ENCODE measurements around the gene GALNT18.

DNA sequence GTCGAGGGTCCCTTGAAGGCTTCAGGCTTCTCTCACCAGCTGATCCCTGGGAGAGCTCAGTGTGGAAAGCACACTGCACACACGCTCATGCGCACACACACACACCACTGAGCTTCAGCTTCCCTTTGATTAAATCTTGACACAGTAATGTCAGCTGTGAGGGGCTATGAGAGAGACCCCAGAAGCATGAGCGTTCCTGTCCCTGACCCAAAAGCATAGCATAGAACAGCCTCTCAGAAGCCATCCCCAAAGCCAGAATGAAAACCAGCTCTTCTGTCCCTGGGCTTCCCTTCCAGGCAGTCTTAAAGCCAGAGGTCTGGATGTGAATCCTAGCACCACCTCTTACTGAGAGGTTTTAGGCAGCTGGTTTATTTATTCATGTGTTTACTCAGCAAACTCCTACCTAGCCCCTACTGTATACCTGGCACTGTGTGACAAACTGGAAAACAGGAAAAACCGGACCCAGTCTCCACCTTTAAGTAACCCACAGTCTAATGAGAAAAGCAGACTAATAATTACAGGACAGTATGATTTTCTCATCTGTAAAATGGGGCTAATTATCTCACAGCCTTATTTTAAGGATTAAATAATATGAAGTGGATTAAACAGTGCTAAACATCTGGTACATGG, 15.9 kb downstream of the GALNT18 start:
- no peak for TF ChIP-seq POLR2A (IDR thresholded peaks at IDR 0.05)
- TF ChIP-seq, protein P1, sequence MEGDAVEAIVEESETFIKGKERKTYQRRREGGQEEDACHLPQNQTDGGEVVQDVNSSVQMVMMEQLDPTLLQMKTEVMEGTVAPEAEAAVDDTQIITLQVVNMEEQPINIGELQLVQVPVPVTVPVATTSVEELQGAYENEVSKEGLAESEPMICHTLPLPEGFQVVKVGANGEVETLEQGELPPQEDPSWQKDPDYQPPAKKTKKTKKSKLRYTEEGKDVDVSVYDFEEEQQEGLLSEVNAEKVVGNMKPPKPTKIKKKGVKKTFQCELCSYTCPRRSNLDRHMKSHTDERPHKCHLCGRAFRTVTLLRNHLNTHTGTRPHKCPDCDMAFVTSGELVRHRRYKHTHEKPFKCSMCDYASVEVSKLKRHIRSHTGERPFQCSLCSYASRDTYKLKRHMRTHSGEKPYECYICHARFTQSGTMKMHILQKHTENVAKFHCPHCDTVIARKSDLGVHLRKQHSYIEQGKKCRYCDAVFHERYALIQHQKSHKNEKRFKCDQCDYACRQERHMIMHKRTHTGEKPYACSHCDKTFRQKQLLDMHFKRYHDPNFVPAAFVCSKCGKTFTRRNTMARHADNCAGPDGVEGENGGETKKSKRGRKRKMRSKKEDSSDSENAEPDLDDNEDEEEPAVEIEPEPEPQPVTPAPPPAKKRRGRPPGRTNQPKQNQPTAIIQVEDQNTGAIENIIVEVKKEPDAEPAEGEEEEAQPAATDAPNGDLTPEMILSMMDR (IDR thresholded peaks at IDR 0.05) = no peak
